HFFc6 (cell line): ENCODE data around the gene CEP104. TPM values are rescaled to one million over a fixed set of nuclear protein-coding genes. Genes with fewer than 3 reads are reported as not detected.

ENCODE experiments used
- DNase-seq: peaks from one replicate; pipeline ENCODE4 v3.0.0-alpha.2; 2018
- H3K27ac Mint-ChIP-seq: 2 replicates; pipeline ENCODE4 v1.8.0; 2020; ENCODE audit warnings: mild to moderate bottlenecking, mixed read lengths
- H3K27me3 Mint-ChIP-seq: 2 replicates; pipeline ENCODE4 v1.8.0; 2021; ENCODE audit warnings: mild to moderate bottlenecking, moderate library complexity, mixed read lengths; ENCODE audit not compliant: insufficient read depth
- H3K36me3 Mint-ChIP-seq: 2 replicates; pipeline ENCODE4 v1.8.0; 2021; ENCODE audit warnings: low read depth, mixed read lengths
- H3K4me1 Mint-ChIP-seq: 2 replicates; pipeline ENCODE4 v1.8.0; 2020; ENCODE audit warnings: low read depth, mixed read lengths
- H3K4me3 Mint-ChIP-seq: 2 replicates; pipeline ENCODE4 v1.8.0; 2020; ENCODE audit warnings: mild to moderate bottlenecking, moderate library complexity, mixed read lengths
- H3K9me3 Mint-ChIP-seq: 2 replicates; pipeline ENCODE4 v1.8.0; 2020; ENCODE audit warnings: mild to moderate bottlenecking, mixed read lengths
- total RNA-seq, 6 experiments: library from RNA; stranded (reverse); fragmentation: NEBNext Ultra II Directional; extraction: Animal tissue kit (Norgen Biotek cat#: 25700); gene quantifications; 2 replicates in 1 of 6; 3 replicates in 5 of 6; pipeline ENCODE4 v1.2.3, GENCODE V29; 2021
- TF ChIP-seq, protein P1 (sequence below): fragments of 200-600 bp; sonication (generic); IDR thresholded peaks from 2 replicates; pipeline ENCODE4 v1.5.0; 2021; ENCODE audit warnings: antibody characterized with exemption, mild to moderate bottlenecking

The CEP104 gene
- total RNA-seq, 6 experiments from 2014 or later: 43.2 to 63.4 (median 52.9) TPM

DNA sequence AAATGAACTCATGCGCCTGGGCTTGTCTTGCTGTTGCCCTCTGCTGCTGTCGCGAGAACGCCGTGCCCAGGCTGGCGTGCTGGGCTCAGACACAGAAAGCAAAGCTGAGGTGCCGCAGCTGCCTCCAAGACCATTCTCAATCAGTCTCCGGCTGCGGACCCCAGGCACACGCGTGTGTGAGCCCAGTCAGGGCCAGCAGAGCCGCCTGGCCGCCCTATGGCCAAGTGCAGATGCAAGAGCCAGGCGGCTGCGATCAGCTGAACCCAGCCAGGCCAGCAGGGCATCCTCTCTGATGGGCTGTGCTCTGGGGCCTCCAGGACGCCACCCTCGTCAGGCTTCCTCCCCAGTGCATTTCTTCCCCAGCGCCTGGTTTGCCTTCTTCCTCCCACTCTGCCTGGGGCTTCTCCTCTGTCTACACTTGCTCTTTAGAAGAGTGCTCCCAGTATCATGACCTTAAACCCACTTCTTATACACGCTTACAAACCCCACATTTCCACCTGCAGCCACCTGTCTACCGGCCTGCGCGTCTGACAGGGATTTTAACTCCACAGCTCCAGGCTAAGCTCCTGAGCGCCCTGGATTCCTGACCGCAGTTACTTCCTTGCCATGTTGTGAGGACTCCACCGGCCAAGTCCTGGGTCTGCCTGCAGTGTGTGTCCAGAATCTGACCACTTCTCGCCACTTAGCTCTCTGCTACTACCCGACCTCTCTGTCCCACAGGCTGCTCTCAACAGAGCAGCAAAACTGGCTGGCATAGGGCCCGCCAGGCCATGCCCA, 39.0 kb downstream of the CEP104 start:
- Mint-ChIP-seq H3K36me3 (no peaks in the 10 kb centered on the region), H3K27me3 (no peaks in the 10 kb centered on the region; the same call in 1 of the 2 replicates), H3K4me1 (no peaks in the 10 kb centered on the region), H3K27ac (no peak overlapping the region), H3K9me3 (no peaks in the 10 kb centered on the region), H3K4me3 (no peak overlapping the region)
- DNase-seq: no peak
- TF ChIP-seq, protein P1, sequence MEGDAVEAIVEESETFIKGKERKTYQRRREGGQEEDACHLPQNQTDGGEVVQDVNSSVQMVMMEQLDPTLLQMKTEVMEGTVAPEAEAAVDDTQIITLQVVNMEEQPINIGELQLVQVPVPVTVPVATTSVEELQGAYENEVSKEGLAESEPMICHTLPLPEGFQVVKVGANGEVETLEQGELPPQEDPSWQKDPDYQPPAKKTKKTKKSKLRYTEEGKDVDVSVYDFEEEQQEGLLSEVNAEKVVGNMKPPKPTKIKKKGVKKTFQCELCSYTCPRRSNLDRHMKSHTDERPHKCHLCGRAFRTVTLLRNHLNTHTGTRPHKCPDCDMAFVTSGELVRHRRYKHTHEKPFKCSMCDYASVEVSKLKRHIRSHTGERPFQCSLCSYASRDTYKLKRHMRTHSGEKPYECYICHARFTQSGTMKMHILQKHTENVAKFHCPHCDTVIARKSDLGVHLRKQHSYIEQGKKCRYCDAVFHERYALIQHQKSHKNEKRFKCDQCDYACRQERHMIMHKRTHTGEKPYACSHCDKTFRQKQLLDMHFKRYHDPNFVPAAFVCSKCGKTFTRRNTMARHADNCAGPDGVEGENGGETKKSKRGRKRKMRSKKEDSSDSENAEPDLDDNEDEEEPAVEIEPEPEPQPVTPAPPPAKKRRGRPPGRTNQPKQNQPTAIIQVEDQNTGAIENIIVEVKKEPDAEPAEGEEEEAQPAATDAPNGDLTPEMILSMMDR: no peak

DNA sequence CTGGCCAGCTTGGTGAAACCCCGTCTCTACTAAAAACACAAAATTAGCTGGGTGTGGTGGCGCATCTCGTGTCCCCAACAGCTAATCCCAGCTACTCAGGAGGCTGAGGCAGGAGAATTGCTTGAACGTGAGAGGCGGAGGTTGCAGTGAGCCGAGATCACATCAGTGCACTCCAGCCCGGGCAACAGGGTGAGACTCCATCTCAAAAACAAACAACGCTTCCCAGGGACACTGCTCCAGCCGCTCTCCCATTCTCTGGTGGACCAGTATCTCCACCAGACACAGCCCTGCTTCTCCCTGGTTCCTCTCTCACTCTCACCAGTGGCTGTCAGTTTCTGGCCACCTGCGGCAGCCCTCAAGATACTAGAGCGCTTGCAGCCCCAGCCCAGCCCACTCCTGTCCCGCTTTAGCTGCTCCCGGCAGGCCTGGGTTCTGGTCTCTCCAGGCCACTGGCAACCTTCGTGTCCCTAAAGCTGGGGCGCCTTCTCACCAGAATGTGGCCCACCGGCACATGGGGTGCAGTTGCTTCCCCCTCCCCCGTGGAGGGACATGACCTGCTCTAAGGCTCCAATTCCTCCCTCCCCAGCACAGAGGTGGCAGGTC, 39.8 kb downstream of the CEP104 start:
- Mint-ChIP-seq H3K4me3 (no peak overlapping the region), H3K27me3 (no peaks in the 10 kb centered on the region; the same call in 1 of the 2 replicates), H3K9me3 (no peaks in the 10 kb centered on the region), H3K36me3 (no peaks in the 10 kb centered on the region), H3K4me1 (no peaks in the 10 kb centered on the region), H3K27ac (no peak overlapping the region)
- no peak for DNase-seq
- TF ChIP-seq, protein P1: no peak

DNA sequence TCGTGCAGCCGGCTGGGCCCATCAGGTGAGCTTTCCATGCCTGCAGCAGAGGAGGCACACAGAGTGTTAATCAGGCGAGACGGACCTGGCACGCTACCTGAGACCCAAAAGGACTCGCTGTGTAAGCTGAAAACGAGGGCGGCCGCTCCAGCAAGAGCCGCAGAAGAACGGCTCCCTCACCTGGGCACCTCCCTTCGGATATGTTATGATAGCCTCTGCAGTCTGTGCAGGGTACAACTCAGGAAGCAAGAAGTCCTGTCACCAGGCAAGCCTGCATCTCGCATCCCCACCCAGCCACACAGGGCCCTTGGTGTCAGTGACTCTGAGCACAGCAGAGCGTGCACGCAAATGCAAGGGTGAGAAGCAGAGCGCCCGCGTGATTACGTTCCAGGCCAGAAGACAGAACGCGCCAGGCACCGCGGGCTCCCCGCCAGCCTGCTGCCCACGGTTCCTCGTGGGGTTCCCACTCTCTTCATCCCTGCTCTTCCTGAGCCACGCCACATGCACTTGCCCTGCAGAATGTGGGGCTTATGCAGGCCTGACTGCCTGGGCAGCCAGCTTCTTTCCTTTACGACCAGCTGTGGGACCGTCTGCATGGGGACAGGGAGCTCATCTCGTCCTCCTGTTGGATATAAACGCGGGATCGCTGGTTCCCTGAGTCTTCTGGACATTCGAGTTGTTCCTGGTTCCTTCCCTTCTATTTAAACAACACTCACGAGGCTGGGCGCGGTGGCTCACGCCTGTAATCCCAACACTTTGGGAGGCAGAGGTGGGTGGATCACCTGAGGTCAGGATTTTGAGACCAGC, 40.5 kb downstream of the CEP104 start:
- TF ChIP-seq, protein P1: no peak

DNA sequence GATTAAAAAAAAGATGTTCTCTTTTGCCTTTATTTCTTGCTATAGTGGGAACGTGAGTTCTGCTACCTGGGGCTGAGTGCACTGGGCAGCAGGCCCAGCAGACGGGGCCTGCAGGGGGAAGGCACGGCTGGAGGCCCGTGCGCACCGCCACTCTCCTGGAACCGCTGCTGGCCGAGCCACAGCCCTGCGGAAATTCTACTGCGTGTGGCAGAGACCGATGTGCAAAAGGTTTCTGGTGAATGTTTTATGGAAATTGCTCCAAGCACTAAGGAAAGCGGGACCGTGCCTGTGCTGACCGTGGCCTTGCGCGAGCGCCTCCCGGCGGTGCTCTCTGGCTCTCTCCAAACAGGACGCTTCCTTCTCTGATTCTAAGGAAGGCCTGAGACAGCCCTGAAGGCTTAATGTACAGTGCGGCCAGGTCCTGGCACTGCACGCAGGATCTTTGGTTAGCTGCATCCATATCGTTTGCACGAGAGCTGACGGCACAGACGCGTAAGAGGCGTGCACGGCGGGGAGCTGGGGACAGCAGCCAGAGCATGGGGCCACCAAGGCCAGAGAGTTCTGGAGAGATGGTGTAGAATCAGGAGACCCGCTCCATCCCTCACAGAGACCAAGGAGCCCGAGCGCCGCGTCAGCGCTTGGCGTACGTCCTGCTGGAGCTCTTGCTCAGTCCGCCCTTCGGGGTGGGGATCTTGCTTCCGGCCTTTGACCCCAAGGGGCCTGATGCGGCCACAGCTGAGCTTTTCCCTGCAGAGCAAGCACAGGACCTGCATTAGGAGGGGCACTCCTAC, 42.0 kb downstream of the CEP104 start:
- Mint-ChIP-seq H3K4me1 (peaks cover 4% of the 10 kb centered on the region), H3K27ac (no peak overlapping the region), H3K27me3 (no peaks in the 10 kb centered on the region; the same call in 1 of the 2 replicates), H3K4me3 (no peak overlapping the region), H3K36me3 (no peaks in the 10 kb centered on the region), H3K9me3 (no peaks in the 10 kb centered on the region)
- DNase-seq: no peak
- TF ChIP-seq, protein P1: no peak

More for the DNA sequence above, 40.5 kb downstream of the CEP104 start:
- no peaks in the 10 kb centered on the region; the same call in 1 of the 2 replicates for H3K4me1 Mint-ChIP-seq
- no peak overlapping the region for H3K27ac Mint-ChIP-seq
- no peaks in the 10 kb centered on the region for H3K36me3 Mint-ChIP-seq
- H3K4me3 Mint-ChIP-seq: no peak overlapping the region
- no peak for DNase-seq
- H3K27me3 Mint-ChIP-seq: no peaks in the 10 kb centered on the region; the same call in 1 of the 2 replicates
- no peaks in the 10 kb centered on the region for H3K9me3 Mint-ChIP-seq

DNA sequence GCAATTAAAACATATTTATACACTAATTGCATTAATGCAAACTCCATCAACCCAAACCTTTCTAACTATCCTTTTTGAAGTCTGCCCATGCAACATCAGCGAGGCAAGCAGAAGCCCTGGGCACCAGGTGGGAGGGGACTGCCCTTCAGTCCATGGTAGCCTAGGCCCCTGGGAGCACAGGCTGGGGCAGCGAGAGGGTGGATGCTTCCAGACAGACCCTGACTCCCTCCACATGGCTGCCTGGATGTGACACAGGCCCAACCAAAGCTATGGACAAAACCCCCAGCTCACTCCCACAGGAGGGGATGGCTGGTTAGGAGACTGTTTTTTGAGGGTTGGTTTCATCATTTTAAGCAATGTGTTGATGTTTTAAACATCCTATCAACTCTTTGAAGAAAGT, 42.9 kb downstream of the CEP104 start:
- no peaks in the 10 kb centered on the region; the same call in 1 of the 2 replicates for H3K27me3 Mint-ChIP-seq

More for the DNA sequence above, 42.9 kb downstream of the CEP104 start:
- H3K9me3 Mint-ChIP-seq: no peaks in the 10 kb centered on the region
- peaks cover 6% of the 10 kb centered on the region for H3K4me1 Mint-ChIP-seq
- H3K36me3 Mint-ChIP-seq: no peaks in the 10 kb centered on the region
- DNase-seq: no peak
- H3K27ac Mint-ChIP-seq: no peak overlapping the region
- TF ChIP-seq, protein P1: no peak
- no peak overlapping the region for H3K4me3 Mint-ChIP-seq
